CD4-positive, alpha-beta T cell treated with Interleukin-10 for 1 hour (primary cell): ENCODE results near the gene POLR1D.
"Not testable (repeated sequence)": the region's sequence is repeated elsewhere in the genome, so short reads cannot be mapped to it uniquely, and the experiment has no call there.

Experiments used
- DNase-seq: peaks from one replicate; pipeline ENCODE4 v3.0.0-alpha.2; 2020

POLR1D gene

DNA sequence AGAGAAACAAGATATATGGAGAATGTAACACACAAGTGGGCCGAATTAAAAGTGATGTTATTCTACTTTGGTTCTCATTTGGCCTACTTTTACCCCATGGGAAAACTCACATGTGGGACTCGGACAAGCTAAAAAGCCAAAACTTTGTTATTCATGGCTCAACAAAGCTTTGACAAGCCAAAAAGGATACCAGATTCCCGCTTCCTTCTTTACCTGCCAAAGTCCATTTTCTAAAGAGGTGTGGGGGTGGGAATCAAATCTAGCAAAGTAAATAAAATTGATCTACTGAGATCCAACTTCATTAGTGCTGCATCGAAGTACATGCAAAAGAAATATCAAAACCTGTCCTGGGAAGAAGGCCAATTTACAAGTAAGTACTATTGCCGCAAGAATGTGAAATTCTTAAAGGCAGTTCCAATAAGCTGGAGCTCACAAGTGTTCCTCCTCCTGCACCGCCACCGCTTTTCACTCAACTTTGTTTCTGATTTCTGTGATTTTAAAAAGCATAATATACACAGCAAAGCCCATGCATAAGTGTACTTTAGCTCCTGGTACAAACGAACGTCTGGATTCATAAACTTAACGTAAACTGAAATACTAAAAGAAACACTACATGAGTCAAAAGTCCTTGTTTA is 2.5 kb upstream of the POLR1D start:
- no peak for DNase-seq

DNA sequence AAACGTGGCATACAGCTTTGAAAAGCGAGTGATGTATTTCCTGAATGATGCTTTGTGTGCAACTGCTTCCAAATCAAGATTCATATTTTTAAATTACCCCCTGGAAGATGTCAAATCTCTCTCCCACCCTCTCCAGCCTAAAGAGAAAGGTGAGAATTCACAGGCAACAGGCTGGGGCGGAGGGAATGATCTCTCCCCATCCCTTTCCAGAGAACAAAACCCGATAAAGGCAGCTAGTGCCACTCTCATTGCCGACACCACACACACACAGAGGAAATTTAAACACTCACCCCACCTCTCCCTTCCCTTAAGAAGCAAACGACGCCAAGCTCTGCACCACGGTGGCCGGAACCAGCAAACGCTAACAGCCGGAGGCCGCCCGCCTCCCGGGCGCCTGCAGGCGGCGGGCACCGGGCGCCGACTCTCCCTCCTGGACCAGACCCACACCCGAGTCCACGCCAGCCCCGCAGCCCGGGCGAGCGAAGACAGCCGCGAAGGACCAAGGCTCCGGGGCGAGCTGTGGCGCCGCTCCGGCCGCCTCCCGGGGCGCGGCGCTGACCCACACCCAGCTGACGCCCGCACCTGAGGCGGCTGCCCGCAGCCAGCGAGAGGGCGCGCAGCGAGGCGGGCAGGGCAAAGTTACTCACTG is 1.8 kb upstream of the POLR1D start:
- DNase-seq, result peak; percentile 51

DNA sequence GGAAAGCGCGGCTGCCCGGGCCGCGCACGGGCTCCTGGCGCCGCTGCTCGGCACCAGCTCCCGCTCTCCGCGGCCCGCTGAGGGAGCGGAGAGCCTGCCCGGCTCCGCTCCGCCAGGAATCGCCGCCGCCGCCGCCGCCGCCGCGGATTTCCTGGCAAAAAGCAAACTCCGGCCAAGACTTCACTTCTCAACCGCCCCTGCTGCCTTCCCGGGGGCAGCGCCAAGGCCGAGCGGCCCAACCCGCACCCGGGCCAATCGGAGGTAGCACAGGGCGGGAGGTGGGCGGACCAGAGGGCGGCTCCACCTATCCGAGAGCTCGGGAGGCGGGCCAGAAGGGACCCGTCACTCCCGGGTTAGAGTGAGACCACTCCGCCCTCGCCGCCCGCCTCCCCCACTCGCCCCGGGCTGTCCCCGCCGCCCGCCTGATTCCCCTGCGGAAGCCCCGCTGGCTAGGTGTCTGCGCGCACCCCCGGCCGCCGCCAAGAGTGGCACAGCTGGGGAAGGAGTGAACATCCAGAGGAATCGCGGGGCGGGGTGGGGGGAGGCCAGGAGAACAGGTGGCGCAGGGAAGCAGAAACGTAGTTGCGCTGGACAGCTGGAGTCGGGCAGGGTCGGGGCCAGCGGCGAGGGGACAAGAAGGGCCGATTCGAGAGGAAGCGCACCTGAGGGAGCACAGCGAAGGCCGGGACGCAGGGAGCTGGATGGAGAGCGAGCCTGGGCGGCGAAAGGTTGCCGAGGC is 1.1 kb upstream of the POLR1D start, which contains the start of gene LNX2:
LNX2 (minus strand) TSS at position 153 of the 739 bp plus-strand sequence. CDS start 38,826 bp downstream, outside the sequence.
- peak; percentile 97 for DNase-seq

DNA sequence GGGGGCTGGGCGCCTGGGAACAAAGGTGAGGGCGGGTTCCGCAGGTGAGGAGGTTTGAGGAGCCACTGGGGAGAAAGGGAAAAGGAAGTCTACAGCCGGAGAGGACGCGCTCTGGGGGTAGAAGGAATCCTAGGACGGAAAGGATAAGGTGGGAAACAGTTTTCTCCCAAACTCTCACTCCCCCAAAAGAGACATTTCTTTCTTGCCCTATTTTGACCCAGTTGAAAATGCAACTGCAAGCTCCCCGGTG is 651 bp upstream of the POLR1D start:
- no peak for DNase-seq

DNA sequence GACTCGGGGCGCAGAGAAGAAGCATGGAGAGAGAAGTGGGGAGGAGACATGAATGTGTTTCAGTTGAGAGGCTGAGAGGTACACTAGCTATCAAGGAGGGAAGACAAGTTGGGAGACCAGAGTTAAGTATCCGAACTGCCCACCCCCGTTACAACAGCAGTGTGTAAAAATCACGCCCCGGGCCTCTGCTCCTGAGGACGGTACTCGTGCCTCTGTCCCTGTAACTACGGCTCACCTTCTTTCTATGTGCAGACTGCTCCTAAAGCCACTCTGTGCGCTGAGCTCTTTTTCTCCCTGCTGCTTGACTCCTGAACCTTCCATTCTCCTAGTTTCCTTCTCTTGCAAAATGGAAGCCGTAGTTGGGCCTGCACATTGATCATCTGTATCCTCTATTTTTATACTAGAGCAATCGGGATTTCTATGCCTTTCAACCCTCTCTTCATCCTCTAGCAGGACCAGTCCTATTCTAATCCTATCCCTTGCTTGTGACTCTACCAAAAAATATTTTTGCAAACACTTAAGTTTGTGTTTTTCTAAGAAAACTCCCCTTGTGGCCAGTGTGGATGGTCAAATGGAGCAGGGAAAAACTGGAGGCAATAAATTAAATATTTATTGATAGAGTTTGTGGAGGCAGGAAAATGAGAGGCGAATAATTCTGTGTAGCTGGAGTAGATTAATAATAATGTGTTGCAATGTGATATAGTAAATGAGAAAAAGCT is 569 bp downstream of the POLR1D start:
- DNase-seq, result peak; percentile 6

DNA sequence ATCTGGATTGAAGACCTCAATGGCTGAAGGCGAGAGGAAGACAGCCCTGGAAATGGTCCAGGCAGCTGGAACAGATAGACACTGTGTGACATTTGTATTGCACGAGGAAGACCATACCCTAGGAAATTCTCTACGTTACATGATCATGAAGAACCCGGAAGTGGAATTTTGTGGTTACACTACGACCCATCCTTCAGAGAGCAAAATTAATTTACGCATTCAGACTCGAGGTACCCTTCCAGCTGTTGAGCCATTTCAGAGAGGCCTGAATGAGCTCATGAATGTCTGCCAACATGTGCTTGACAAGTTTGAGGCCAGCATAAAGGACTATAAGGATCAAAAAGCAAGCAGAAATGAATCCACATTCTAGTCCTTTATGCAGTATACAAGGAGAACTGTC is 1.2 kb downstream of the POLR1D start:
- no peak for DNase-seq

DNA sequence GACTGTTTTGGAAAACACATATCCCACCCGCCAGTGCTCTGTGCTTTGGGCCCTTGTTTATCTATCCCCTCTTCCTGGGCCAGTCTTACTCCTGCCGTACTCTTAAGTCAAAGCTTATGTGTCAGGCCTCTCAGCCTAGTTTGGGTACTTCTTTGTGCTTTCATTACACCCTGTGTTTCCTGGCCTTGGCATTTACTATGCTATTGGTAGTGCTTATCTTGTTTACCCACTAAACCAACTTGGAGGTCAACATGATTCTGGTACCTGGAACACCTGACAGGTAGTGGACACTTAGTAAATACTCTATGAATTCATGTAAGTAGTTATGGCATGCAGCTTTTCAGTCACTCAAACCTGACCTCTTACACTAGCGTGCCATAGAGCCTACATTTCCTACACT is 2.4 kb downstream of the POLR1D start:
- no peak for DNase-seq

DNA sequence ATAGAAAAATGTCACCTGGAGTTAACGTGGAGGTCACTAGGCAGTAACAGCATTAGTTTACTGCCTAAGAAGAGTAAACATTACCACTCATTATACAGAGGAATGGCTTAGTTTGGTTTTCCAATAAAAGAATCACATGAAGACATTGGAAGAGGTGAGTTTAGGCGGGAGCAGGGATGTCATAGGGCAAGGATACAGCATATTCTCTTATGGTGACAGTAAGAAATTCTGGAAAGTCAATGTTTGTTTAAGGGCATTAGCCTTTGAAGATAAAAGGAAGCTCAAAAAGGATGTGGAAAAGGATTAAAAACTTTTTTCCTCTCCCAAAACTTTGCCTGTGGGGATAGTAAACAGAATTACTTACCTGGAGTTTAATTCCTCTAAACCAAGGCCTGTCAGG is 4.1 kb downstream of the POLR1D start:
- DNase-seq, result no peak

DNA sequence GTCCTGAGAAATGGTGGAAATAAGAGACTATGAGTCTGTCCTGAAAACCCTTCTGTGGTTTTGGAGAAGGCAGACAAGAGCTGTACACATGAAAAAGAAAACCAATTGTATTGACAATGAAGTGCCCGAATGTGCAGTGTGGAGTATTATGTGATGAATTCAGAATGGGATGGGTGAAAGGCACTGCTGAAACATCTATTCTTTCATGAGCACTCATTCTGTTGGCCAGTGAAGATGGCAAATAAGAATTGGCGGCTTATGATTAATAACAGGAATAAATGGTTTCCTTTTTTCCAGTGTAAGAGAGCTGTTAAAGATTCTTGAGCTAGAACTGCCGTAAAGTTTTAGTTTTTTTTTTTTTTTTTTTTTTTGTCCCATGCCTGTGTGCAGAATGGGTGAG is 5.7 kb downstream of the POLR1D start:
- no peak for DNase-seq

DNA sequence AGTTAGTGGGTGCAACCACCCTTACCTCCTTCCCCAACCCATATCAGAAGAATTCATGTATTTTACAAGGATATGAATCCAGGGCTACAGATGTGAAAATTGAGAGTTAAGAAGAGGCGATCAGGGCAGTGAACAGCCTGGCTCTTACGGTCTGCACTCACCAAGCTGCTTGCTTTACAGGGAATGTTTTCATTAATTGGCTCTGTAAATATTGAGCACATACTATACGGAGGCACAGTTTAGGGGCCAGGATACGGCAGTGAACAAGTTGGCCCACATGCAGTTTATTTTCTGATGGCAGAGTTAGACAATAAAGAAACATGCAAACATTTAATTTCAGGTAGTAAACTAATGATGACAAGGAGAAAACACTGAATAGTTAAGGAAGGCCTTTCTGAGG is 6.4 kb downstream of the POLR1D start:
- DNase-seq, result no peak

DNA sequence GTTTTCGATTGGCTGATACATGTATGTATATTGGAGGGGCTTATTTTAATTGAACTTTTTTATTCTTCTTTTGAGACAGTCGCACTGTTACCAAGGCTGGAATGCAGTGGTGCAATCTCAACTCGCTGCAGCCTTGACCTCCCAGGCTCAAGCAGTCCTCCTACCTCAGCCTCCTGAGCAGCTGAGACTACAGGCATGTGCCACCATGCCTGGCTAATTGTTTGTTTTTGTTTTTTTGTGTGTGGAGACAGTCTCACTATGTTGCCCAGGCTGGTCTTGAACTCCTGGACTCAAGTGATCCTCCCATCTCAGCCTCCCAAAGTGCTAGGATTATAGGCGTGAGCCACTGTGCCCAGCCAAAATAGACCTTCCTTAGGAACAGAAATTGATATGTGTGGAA is 7.1 kb downstream of the POLR1D start:
- DNase-seq, result not testable (repeated sequence)

DNA sequence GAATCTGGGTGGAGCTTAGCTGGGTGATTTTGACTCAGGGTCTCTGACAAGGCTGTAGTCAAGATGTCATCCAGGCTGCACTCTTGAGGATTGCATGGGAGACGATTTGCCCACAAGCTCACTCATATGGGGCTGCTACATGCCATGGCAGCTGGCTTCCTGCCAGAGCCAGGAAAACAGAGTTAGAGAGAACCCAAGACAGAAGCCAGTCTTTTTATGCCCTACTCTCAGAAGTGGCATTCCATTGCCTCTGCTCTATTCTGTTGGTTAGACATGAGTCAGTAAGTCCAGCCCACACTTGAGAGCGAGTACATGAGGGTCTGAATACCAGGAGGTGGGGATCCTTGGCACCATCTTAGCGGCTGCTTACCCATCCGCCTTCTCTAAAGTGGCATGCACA is 9.5 kb downstream of the POLR1D start:
- DNase-seq, result no peak

DNA sequence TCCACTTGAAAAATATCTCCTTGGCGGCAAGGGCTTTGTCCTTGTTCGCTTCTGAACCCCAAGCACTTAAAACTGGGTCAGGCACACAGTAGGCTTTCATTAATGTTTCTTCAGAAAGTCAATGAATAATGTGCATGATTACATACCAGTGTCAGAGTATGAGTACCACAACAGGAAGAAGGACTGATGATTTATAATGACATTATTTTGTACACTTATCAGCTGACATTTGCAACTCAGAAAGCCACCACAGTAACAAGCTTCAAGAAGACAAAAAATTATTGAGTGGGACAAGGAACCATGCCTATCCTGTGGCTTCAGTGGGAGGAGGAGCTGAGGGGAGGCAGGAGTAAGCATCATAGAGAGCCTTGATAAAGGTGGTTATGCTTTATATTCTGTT is 10.0 kb downstream of the POLR1D start:
- DNase-seq, result no peak

DNA sequence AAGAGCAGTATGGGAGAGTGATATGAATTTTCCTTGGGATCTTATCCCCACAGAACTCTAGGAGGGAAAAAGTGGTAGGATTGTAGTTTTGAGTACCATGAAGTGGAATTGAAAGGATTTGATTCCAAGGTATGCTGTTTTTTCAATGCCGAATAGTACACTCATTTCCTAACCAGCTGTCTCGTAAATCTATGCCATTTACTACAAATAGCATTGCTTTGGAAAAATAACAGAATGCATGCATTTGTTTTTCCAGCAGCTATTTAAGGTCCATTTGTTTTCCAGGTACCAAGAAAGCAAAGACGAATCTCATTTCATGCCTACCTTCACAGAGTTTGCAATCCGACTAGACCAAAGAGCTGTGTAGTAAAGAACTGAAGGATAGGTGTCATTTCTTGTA is 10.5 kb downstream of the POLR1D start:
- no peak for DNase-seq

DNA sequence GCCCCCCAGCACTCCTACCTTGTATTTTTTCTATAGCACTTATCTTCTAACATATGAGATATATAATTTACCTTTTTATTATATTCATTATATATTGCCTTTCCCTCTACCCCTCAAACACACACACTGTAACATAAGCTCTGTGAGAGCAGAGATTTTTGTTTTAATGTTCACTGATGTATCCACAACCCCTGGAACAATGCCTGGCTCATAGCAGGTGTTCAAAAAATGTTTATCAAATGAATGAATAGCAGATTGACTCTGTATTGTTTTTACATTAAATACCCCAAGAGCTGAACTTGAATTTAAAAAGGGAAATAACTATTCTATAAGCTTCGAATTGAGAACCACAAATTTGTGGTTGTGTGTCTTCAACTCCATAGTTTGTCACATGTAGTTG is 11.0 kb downstream of the POLR1D start:
- DNase-seq, result no peak

DNA sequence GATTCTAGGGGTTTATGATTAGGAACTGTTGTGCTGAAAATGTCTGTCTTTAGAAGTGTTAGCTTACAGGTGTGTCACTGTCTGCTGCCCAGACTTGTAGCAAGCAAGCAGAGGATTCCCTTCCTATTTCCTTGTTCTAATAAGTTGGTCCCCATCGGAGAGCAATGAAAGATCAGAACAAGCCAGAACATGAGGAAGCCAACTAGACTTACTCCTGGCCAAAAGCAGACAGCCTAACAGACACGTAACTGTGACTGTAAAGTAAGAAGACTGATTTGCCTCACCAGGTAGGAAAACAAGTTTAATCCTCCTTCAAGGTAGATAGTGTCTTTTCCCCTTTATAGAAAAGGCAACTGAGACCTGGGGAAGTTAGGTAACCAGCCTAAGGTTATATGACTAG is 12.5 kb downstream of the POLR1D start:
- no peak for DNase-seq

DNA sequence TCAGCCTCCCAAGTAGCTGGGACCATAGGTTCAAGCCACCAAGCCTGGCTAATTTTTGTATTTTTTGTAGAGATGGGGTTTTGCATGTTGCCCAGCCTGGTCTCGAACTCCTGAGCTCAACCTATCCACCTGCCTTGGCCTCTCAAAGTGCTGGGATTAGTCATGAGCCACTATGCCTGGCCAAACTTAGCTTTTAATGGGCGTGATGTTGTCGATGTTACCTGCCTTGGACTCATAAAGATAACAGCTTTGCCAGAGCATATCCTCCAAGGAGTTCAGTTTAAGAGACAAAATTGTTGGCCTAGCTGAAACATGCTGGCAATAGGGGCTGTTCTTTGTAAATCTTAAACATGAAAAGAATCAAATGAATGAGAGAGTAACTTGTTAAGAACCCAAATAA is 13.1 kb downstream of the POLR1D start:
- DNase-seq, result no peak

DNA sequence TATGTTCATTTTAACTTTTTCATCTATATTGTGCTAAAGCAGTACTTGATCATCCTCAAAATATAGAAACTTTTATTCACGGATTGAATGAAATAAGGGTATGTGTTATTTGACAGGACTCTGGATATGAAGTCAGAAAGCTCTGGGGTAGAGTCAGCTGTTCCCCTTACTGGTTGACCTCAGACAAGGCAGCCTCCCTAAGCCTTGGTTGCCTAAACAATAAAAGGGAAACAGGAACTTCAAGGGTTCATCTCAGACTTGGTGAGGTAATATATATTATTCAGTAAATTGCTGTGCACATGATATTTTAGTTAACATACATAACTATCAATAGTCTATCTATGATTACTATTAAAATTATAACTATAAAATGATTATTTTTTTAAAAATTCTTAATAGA is 13.6 kb downstream of the POLR1D start:
- DNase-seq, result no peak

DNA sequence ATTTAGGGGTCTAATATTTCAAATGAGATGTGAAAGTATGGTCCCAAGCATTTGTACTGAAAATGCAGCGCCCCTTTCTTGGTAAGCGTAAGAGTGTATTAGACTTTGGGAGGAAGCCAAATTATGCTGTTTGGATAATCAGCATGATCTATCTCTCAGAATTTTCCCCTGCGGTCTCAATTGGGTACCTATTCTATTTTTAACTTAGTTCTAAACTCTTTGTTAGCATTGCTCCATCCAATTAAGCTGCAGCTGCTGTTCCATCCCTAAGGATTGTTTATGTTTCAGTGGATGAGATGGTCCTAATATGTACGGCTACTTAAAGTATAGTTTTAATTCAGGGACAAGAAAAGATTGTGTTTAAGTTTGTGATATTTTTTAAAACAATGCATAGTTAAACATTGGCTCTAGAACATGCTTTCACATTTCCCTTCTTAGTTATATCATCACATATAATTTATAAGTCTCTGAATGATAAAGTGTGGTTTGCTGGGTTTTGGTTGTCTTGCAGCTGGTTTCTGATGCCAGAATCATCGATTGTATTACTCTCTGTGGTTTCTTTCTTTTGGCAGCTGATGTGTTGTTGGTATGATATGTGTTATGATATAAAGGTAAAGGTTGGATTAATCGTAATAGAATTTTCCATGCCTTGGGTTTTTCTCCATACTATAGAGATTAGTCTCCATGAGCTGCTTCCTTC is 15.0 kb downstream of the POLR1D start:
- DNase-seq, result no peak

DNA sequence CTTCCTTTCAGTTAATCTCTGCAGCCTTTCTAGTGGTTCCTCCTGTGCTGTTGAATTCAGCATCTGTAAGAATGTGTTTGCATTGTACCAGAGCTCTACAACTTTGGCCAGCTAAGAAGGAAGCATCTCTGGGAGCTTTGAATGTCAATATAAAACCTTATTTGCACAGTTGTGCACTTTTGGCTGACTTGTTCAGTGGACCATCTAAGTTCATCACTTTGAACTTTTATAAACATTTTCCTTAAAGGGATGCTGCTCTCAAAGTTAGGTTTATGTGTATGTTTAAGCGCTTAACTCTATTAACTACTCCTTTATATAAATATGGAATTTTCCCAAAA is 15.6 kb downstream of the POLR1D start:
- DNase-seq, result no peak

DNA sequence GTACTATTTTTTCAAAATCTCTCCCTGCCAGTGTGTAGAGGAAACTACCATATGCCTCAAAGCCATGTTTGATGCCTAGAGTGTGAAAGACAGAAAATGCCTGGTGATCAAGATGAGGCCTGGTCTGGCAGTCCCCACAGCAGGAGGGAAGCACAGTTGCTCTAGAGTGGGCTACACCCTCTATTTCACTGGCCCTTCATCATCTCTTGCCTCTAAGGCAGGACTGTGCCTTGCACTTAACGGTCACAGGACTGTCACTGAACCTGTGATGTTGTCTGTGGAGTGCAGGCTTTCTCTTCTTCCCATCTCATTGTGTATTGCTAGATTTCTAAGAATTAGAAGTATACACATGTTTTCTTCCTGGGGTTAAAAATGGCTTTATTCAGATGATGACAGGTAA is 16.3 kb downstream of the POLR1D start:
- no peak for DNase-seq

DNA sequence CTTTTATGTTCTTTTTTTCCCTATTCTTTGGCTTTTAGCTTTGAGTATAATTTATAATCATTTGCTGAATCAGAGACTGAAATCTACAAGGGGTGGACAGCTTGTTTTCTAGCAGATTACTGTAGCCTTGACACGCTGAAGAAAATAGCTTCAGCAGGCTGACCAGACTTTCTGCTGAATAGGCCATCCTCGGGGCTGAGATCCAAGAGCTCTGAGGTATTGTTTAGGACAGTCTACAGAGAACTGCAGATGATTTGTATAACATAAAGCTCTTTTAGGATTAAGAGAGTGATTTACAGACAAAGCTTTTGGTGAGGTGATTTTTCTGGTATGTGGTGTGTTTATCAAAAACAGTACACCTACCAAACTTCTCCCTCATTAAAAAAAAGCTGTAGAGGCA is 16.8 kb downstream of the POLR1D start:
- no peak for DNase-seq

DNA sequence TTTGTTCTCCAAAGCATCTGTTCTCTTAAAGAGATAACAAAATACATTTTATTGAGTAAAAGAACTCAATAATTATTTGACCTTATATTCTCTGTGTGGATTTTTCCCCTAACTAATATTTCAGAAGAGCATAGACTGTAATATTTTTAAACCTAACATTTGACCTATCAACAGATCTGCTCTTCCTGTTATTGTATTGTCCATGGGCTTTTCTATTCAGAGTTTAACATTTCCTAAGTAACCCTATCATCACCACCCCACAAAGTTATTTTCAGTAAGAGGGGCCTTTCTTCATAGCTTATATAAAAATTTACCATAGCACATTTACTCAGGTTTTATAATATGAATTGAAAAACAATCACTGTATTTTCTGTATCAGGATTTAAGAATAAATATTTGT is 17.5 kb downstream of the POLR1D start:
- no peak for DNase-seq
